ENCODE data around the gene CDH5. TPM values are rescaled to one million over a fixed set of nuclear protein-coding genes. Genes with fewer than 3 reads are reported as not detected.

The CDH5 gene
- total RNA-seq, 4 donors from 2014 or later, result 31.8 to 237 (median 95.8) TPM

- DNase-seq (ENCODE audit: low spot score), result no peak
- TF ChIP-seq CTCF (IDR thresholded peaks at IDR 0.05), result no peak
- peak; percentile 49 for ATAC-seq (ENCODE audit: low FRiP score)
Measured at GRCh38 chr16:66426112-66427035, 59.9 kb downstream of the CDH5 start.

DNA sequence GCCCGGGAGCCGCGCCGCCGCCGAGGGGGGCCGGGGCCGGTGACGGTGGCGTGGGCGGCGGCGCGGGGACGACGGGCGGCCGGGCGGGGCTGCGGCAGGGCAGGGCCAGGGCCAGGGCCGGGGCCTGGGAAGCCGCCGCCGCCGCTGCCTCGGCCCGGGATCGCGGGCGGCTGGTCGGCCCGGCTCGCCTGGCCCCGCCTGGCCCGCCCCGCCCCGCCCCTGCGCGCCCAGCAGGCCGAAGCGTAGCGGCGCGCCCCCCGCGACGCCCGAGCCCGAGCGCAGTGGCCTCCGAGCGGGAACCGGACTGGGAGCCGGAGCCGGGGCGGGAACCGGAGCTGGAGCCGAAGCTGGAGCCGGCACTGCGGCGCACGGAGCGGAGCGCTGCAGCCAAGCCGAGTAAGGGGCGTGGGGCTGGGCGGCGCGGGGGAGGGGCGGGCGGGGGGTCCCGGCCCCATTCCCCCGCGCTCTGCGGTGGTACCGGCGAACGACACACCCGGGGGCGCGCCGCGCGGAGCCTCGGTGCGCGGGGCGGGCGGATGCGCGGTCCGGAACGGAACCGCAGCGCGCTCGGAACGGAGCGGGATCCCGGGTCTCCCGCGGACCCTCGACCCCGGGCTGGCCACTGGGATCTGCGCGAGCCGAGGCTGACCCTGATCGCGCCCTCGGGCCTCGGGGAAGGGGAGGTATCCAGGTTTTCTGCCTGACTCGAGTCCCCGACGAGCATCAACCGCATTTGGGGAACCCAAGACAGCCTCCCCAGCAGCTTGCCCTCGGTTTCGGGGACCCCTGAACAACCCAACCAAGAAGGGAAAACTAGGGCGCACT is 60.8 kb downstream of the CDH5 start, which contains the start of gene BEAN1:
Gene BEAN1 (plus strand): TSS at position 260 of the 825 bp plus-strand sequence. CDS start 10,382 bp downstream, outside the sequence.
- no peak for DNase-seq (ENCODE audit: low spot score)
- TF ChIP-seq CTCF (IDR thresholded peaks at IDR 0.05), result no peak
- peak; percentile 66 for ATAC-seq (ENCODE audit: low FRiP score)

DNA sequence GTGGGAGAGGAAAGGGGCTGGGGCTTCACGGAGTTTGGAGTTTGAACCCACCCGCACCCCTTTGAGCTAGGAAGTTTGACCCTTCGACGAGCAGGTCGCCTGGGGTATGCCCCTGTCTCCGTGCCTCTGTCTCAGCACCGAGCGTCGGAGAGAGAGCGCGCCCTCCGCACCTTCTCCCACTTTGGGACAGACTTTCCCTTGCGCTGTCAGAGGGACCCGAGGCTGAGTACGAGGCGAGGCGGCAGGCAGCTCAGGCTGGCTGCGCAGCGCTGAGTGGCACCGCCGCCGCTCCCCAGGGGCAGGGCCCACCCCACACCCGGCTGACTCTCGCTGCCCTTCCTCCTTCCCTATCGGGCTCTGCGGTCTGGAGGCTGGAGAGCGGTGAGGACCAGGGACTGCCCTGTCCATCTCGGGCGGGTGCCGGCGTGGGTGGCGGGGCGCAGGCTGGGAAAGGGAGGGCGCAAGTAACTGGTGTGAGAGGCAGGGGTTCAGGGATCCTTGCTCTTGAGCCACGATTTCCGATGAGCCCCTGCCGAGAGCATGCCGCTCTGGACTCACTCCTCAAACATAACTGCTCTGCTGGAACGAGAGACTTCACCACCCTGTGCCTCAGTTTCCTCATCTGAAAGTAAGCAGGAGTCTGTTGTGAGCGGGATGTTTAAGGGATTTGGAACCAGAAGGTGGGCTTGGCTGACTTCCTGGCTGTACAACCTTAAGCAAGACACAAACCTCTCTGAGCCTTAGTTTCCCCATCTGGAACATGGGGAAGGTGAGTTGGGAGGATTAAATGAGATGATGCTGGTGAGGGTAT is 61.6 kb downstream of the CDH5 start:
- TF ChIP-seq CTCF (IDR thresholded peaks at IDR 0.05), result no peak
- DNase-seq (ENCODE audit: low spot score), result no peak
- peak; percentile 13 for ATAC-seq (ENCODE audit: low FRiP score)

DNA sequence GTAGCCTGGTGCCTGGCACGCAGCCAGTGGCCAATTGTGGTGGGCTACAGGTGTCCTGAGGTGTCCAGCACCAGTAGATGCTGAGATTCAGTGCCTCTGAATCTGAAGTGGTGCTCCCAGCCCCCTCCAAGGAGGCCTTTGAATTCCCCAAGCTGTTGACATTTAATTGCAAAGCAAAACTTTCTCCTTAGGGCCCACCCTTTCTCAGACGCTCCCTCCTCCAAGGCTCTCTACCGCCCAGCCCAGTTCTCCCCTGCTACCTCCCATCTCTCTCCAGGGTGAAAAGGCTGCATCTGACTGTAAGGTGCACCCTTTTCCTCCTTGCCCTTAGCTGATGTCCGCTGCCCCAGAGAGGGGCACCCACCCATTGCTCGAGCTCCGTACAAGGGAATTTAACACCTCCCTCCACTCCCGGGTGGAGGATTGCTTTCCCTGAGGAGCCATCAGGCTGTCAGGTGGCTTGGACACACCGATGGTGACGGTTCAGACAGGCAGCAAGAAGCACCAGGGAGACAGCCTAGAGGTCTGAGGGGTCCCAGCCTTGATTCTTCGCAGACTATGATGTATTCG is 62.3 kb downstream of the CDH5 start:
- no peak for DNase-seq (ENCODE audit: low spot score)
- no peak for TF ChIP-seq CTCF (IDR thresholded peaks at IDR 0.05)
- ATAC-seq (ENCODE audit: low FRiP score), result no peak

- ATAC-seq (ENCODE audit: low FRiP score), result no peak
- no peak for DNase-seq (ENCODE audit: low spot score)
- no peak for TF ChIP-seq CTCF (IDR thresholded peaks at IDR 0.05)
Measured at GRCh38 chr16:66429290-66429962, 62.9 kb downstream of the CDH5 start.

- no peak for DNase-seq (ENCODE audit: low spot score)
- no peak for ATAC-seq (ENCODE audit: low FRiP score)
- no peak for TF ChIP-seq CTCF (IDR thresholded peaks at IDR 0.05)
Measured at GRCh38 chr16:66430214-66430613, 63.7 kb downstream of the CDH5 start.

All from omental fat pad (tissue), 4 donors.